ENCODE results near the gene CBS.
"Not testable (repeated sequence)": the region's sequence is repeated elsewhere in the genome, so short reads cannot be mapped to it uniquely, and the experiment has no call there.

Gene CBS

GRCh38 chr21:43075170-43076022 is at the start of gene CBS:
Gene CBS (minus strand): TSS chr21:43075835. CDS start chr21:43072193, 3,642 bp downstream.
- DNase-seq: not testable (repeated sequence)

- DNase-seq: not testable (repeated sequence)
These were observed 40.3 kb upstream of the CBS start for GRCh38 chr21:43115956-43116355.

GRCh38 chr21:43114483-43114882 is 38.8 kb upstream of the CBS start:
- not testable (repeated sequence) for DNase-seq

- not testable (repeated sequence) for DNase-seq
These were observed 33.4 kb upstream of the CBS start for GRCh38 chr21:43109006-43109405.

GRCh38 chr21:43108177-43108576 is 32.5 kb upstream of the CBS start:
- not testable (repeated sequence) for DNase-seq

GRCh38 chr21:43107794-43108137 is 32.1 kb upstream of the CBS start:
- not testable (repeated sequence) for DNase-seq

GRCh38 chr21:43106965-43107793 is 31.5 kb upstream of the CBS start, which contains the start of gene U2AF1:
Gene U2AF1 (minus strand): TSS chr21:43107570. CDS start chr21:43107494, 76 bp downstream.
- DNase-seq: not testable (repeated sequence)

GRCh38 chr21:43104642-43105041 is 29.0 kb upstream of the CBS start:
- not testable (repeated sequence) for DNase-seq

GRCh38 chr21:43102281-43102680 is 26.6 kb upstream of the CBS start:
- DNase-seq: not testable (repeated sequence)

- not testable (repeated sequence) for DNase-seq
These were observed 26.0 kb upstream of the CBS start for GRCh38 chr21:43101676-43102075.

GRCh38 chr21:43101000-43101399 is 25.4 kb upstream of the CBS start:
- not testable (repeated sequence) for DNase-seq

GRCh38 chr21:43091979-43092614 is 16.5 kb upstream of the CBS start:
- DNase-seq: not testable (repeated sequence)

- DNase-seq: not testable (repeated sequence)
These were observed 15.3 kb upstream of the CBS start for GRCh38 chr21:43090947-43091346.

GRCh38 chr21:43089463-43089862 is 13.8 kb upstream of the CBS start:
- not testable (repeated sequence) for DNase-seq

- DNase-seq: not testable (repeated sequence)
These were observed 7.1 kb upstream of the CBS start for GRCh38 chr21:43082587-43083300.

GRCh38 chr21:43076643-43077042 is 1.0 kb upstream of the CBS start:
- not testable (repeated sequence) for DNase-seq

GRCh38 chr21:43076023-43076637 is 495 bp upstream of the CBS start:
- not testable (repeated sequence) for DNase-seq

- not testable (repeated sequence) for DNase-seq
These were observed 1.1 kb downstream of the CBS start for GRCh38 chr21:43074401-43075169.

GRCh38 chr21:43072742-43073141 is 2.9 kb downstream of the CBS start:
- DNase-seq: not testable (repeated sequence)

- not testable (repeated sequence) for DNase-seq
These were observed 6.0 kb downstream of the CBS start for GRCh38 chr21:43069682-43070081.

GRCh38 chr21:43068065-43068464 is 7.6 kb downstream of the CBS start:
- DNase-seq: not testable (repeated sequence)

All from DMS79 treated with DMSO at 0.1 percent for 48 hours (cell line).